GM21825 (cell line): Measurements from ENCODE around the gene USP31.

Source experiments
- ATAC-seq: cut with Tn5 transposase; IDR thresholded peaks from one replicate; pipeline ENCODE4 v1.9.1; 2021; ENCODE audit warnings: mild to moderate bottlenecking, moderate library complexity; ENCODE audit not compliant: unreplicated experiment

Gene USP31

DNA sequence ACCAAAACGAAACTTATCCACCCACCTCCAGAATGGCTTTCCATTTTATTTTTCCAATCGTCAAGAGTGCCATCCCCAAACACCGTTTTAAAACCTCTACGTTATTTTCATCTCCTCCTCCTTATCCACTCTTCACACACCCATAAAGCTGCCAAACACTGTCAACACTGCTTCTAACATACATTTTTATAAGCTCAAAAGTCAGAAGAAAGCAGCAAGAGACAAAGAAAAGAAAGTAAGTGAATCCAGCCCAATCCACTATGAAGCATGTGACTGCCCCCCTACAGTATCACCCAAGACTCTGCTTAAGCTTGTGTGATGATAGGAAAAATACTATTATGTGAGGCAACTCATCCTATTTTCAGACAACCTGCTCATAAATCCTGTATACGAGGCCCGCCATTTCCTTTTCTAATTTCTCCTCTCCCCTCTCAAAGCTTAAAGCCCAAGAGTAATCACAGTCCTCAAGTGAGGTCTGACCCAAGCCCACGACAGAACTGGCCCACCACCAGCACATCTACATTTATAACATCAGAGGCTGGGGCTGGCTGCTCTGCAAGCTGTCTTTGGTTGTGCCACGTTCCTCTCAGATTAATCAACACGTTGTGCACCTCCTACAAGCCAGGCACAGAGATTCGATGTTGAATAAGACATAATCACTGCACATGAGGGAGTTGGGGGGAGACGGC lies 16.3 kb downstream of the USP31 start:
- no peak for ATAC-seq

DNA sequence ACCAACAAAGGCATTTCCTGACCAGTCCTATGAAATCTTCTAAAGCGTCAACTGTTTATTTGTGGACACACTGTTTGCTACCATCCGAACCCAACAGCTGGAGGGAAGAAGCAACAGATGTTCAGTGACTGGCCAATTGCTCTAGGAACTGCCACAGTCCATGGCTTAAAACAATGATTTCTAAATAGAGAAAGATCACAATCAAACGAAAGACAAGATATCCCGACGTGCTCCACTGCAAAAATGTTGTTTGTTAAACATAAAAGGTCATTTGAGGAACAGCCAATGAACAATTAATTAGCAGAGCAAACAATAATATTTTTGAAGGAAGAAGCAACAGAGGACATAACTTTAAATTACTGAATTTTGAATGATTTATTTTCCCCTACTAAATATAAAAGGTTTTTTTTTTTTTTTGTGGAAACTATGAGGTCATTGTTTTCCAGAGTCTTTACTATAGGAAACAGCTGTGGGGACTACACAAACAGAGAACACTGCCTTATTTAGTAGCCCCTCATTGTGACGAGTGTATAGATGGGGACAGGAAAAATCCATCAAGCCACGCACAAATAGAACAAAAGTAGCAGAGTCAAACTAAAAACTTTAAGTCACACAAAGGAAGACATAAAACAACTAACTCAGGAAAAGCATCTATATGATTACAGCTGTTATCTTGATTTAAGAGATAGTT lies 17.2 kb downstream of the USP31 start:
- no peak for ATAC-seq

DNA sequence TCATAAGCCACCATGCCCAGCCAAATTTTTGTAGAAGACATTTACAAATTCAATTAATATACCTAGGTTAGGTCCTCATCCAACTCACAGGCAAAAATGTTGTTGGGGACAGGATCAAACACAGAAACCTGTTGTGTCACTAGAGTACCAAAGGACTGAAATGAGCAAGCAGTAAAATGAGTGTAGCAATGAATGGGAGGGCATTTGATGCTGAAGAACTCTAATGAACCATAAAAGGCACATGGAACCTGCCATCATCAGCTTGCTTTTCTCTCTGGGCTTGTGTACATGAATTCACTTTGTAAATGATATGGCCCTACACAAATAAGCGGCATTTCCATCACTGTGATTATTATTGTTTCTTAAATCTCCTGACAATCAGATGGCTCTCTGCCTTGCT lies 17.8 kb downstream of the USP31 start:
- ATAC-seq: no peak

DNA sequence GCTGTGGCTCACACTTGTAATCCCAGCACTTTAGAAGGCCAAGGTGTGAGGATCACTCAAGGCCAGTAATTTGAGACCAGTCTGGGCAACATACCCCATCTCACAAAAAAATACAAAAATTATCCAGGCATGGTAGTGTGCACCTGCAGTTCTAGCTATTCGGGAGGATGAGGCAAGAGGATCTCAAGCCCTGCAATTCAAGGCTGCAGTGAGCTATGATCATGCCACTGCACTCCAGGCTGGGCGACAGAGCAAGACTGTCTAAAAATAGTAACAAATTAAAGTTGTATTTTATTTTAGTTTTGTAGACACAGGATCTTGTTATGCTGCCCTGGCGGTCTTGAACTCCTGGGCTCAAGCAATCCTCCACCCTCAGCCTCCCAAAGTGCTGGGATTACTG lies 18.2 kb downstream of the USP31 start:
- no peak for ATAC-seq

DNA sequence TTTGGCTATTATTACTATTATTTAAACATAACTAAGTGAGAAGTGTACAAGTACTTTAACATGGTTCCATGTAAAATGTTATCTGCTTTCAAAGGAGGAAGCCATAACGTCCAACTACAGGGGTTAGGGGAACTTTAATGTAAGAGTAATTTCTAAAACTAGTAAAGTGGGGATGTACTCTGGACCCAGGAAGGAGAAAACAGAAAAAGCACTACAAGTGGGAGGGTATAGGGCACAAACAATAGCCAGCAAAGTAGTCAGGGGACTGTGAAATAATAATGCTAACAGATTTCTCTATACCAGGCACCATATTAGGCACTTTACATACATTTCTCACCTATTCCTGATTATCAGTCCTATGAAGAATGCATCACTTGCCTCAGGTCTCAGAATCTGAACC lies 19.6 kb downstream of the USP31 start:
- no peak for ATAC-seq

DNA sequence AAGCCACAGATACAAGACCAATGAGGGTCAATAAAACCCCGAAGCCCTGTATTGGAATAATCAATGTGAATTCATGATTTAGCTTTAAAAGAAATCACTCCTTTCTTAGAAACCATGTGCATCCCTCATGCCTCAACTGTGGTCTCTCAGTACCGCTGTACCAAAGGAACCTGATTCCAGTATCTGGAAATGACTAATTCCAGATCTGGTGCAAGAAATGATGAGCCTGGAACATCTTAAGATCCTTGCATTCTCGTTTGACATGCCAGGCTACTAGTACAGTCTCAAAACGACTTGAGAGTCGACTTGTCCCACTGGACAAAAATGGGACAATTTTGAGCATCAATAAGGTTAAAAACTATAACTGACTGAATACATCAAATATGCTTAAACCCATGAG lies 21.2 kb downstream of the USP31 start:
- ATAC-seq: no peak

DNA sequence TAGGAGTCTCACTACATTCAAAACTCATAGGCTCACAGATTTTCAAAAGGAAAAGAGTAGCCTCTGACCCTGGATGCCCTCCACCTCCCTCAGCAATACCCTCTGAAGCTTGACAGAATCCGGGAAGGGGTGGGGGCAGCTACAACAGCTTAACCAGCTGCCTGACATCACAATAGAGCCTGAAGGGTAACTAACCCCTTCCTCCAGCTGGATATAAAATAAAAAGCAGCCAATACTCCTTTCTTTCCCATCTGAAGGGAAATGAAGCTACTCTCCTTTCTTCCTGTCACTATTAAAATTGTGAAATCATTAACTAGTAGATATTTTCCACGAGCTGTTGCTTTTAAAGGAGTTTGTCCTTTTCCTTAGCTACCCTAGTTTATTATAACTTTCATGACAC lies 24.0 kb downstream of the USP31 start:
- ATAC-seq: no peak

DNA sequence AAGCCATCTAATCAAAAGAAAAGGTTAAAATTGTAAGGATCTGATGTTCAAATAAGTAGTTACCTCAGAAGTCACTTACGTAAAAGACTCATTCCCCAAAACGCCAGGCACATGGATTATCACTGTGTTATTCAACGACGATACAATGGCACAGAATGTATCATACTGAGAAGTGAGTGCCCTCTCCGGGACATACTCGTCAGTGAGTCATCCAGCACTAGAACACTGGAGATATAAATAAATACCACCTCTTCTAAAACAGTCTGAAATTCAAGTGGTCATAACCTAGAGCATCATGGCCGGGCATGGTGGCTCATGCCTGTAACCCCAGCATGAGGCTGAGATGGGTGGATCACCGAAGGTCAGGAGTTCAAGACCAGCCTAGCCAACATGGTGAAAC lies 24.9 kb downstream of the USP31 start:
- no peak for ATAC-seq

DNA sequence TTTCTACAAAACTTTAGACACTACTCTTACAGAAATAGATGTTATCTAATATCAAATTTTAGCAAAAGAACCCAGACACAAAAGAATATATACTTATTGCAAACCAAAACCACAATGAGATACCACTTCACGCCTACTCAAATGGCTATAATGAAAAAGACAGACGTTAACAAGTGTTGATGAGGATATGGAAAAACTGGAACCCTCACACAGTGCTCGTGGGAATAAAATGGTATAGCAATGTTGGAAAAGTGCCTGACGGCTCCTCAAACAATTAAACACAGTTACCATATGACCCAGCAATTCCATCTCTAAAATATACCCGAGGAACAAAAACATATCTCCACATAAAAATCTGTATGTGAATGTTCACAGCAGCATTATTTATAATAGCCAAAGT lies 27.1 kb downstream of the USP31 start:
- no peak for ATAC-seq

DNA sequence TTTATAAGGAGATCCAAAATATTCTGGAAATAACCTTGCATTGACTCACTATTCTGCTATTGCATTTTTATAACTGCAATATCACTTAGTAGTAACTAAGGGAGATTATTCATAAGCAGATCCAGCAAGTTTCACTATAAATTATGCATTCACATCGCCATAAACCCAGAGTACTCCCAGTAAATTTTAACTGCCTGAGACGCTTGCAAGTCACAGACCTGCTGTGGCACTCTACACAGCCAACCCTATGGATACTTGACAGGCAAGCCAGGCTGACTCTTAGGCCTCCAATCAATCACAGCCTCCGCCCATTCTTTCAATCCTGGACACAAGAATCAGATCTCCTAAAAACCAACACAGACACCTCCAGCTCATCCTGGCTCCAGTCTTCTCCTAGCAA lies 28.2 kb downstream of the USP31 start:
- ATAC-seq: no peak

DNA sequence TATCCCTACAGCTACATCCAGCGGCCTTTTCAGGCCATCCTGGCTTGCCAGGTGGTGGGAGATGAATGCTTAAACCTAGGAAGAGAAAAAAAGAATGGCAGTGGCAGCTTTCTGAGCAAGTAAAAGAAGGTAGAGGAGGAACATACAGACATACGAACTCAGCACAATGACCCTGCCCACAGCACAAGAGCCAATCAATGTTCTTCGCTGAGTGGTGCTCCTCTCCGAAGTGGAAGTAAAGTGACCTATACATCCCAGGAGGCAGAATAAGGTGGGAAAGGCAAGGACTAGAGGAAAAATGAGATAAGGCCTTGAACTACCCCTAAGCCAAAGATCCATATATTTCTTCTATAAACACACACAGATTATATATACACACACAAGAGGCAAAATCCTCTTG lies 28.7 kb downstream of the USP31 start:
- no peak for ATAC-seq

DNA sequence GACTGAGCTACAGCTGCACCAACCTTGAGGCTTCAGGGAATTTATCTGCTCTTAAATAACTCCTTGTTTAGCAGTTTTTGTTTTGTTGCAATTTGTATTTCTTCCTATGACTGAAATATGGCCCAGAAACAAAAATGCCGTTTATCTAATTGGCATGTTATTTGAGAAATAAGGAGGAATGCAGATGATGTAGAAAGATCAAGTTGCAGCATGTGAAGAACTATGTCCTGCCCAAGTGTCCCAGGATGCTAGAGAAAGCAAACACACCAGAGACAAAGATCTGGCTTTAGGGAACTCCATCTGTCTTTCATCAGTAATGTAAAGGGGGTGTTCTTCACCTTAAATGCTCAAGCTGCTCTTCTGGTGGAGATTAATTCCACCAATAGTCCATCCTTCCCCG lies 29.7 kb downstream of the USP31 start:
- ATAC-seq: no peak

DNA sequence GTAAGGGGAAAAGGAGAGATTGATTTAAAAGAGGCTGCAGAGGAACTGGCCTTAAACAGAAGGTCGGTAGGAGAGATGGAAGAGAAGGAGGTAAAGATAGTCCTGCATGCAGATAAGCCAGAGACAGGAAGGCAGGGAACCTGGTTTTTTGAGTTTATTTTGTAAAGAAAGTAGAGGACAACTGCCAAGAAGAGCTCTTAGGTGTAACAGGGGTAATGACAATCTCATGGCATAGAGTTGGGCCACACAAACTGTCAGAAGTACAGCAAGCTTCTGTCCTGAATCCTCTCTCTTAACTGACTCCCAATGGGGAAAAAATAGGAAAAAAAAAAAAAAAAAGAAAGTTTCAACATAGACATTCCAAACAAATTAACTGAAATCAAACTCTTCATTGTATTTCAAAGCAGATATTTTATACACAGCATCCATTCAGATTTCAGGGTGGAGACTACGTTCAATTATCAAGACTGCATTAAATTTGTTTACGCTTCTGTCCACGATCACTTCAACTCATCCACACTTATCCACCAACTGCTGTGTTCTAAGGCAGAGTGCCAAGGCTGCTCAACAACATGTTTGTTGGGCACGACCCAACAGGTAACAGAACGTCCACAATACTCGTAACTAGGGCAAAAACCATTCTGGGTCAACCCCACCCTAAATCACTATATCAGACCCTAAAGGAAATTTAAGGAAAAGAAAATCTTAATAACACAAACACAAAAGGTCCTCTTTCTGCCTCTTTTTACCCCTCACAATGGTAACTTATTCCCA lies 34.9 kb downstream of the USP31 start:
- no peak for ATAC-seq

DNA sequence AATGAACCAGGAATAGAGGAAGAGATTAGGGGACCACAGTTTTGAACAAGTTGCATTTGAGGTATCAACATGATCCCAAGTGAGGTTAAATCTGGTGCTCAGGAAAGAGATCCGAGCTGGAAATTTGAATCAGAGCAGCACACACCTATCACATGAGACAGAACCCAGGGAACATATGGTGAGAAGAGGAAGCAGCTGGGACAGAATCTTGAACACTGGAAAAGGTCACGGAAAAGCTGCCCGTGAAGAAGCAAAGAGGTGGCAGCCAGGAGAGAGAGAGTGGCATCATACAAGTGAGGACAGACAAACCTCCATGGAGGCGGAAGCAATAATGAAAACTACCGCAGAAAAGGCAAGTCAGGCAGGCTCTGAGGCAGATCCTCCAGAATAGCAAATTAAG lies 36.1 kb downstream of the USP31 start:
- no peak for ATAC-seq

DNA sequence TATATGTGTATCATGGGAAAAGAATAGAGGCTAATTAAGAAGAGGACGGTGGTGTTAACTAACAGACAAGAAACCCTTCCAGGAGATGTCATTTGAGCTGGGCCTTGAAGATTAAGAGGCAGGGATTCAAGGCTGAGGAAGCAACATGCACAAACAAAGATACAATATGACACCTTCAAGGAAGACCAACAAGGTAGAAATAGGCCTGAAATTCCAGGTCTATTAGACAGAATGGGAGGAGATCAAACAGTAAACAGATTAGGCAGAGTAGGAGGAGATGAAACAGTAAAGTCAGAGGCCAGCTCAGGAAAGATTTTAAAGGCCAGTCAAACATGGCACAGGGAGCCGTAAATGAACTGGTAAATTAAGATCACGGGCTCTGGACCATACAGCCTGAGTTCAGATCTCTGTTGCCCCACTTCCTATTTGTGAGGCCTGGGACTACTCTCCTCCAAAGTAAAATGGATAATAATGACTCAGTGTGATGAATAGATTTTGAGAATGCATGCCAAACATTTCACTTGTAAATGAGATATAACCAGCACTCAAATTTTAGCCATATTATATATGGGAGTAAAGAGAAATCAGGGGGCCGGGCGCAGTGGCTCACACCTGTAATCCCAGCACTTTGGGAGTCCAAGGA lies 38.9 kb downstream of the USP31 start:
- no peak for ATAC-seq

DNA sequence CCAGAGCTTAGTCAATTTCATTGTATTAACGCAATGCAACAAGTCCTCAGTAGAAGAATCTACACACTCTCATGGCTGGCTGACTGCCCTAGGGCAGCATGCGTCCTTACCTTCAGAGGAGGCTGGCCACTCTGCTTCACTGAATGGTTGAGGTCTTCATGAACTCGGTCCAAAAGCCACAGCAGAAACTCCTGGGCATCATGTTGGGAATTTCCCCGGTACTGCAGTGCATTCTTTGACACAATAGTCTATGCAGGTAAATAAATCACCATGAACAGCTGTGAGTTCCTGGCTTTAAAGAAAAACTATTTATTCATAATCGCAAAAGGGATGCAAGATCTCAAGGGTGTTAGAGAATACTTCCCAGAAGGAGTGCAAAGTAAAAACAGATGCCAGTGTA lies 41.3 kb downstream of the USP31 start:
- no peak for ATAC-seq

DNA sequence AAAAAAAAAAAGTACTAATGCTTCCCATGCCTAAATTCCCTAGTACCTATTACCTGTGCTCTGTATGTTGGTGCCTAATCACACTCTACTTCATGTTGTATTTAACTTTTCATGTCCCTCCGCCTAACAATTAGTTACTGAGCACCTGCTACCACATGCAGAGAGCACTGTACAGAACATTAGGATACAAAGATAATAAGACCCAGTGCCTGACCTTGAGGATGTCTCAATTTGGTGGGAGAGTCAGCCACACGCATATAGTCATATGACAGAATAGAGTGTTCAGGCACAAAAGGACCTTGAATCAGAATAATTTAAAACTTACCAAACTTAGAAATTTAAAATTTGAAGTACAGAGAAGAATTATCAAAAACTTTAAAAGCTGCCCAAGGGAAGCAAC lies 42.1 kb downstream of the USP31 start:
- ATAC-seq: no peak

DNA sequence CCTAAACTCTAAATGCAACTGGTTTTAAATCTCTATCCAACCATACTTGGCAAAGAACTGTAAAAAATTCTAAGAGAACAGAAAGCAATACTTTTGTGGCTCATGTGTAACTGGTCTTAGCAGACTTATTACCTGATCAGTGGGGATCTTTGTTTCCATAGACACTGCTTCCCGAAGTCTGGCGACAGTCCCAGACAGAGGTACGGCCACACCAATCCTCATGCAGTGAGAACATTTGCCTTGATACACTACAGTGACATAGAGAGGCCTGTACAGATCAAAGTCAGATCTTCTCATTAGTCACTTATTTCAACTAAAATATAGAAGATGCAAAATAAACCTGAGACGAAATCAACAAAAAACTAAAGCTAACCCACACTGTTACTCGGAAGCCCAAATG lies 43.9 kb downstream of the USP31 start:
- no peak for ATAC-seq

DNA sequence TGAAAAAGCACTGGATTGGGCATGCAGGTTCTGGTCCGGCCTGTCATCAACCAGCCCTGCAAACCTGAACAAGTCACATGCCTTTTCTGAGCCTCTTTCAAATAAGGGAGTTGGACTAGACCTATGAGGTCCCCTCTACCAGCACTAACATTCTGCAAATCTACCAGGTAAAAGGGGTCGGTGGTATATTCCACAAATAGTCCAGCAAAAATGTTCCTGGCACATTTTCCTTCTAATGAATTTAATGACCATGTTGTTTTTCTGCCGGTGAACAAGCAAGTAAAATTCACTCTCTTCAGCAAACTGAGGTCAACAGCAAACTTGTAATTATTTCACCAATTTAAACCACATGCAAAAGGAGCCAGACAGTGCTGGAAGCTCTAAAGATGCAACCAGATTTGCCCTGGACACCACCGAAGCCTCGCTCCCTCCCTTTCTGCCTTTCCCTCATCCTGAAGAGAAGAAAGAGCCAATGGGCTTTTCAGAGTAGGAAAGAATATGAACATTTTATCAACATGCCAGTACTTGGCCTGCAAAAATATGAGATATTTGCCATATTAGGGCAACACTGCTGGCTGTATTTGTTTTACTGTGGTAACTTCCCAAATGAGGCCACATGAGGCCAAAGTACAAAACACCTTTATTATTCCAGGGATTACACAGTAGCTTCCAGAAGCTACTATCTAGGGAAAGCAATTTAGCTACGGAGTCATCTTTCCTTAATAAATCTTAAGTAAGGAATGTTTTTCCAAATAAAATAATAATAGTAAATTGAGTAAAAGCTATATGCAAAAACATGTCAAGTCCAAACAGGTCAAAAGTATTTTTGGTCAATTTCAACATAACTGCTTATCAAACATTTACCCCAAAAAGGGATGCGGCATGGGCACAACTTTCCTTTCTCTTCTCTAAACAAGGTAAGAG lies 45.0 kb downstream of the USP31 start:
- no peak for ATAC-seq

DNA sequence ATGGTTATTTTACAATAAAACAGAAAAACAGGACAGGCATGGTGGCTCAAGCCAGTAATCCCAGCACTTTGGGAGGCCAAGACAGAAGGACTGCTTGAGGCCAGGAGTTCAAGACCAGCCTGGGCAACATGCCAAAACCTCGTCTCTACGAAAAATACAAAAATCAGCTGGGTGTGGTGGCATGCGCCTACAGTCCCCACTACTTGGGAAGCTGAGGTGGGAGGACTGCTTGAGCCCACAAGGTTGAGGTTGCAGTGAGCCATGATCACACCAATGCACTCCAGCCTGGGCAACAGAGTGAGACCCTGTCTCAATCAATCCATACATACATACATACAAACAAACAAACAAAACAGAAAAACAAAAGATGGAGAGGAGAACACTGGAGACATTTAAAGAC lies 45.6 kb downstream of the USP31 start:
- ATAC-seq: no peak
